ENCODE measurements around the gene ARHGEF28.

DNA sequence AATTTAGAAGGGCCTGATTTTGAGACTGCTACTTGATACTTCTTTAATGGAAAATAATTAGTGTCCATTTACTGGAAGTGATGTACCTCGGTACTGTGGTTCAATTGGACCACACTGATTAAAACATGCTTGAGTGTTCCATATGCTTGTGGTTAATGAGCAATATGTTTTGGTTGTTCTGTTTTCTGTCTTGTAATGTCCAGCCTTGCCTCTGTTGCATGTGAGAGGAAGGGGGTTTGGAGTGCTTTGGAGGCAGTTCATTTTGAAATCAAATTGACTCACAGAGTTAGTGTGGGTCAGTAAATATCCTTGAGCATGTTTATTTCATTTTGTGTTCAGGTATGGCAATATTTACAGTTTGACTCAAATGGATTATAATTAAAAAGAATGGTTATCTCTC is 334.4 kb downstream of the ARHGEF28 start:
- TF ChIP-seq POLR2A (IDR thresholded peaks at IDR 0.05; ENCODE audit: insufficient read depth in 1 of 2, low read depth in 2 of 2, low read length in 2 of 2), result no peak
- no peak for TF ChIP-seq ZNF484 (CRISPR knock-in tag; IDR thresholded peaks at IDR 0.05; ENCODE audit: borderline replicate concordance, low read depth)
- no peak for TF ChIP-seq ZNF432 (CRISPR knock-in tag; IDR thresholded peaks at IDR 0.05; ENCODE audit: borderline replicate concordance)
- no peak for TF ChIP-seq SIN3A (IDR thresholded peaks at IDR 0.05; ENCODE audit: borderline replicate concordance, low read depth, low read length)
- TF ChIP-seq, protein P1, sequence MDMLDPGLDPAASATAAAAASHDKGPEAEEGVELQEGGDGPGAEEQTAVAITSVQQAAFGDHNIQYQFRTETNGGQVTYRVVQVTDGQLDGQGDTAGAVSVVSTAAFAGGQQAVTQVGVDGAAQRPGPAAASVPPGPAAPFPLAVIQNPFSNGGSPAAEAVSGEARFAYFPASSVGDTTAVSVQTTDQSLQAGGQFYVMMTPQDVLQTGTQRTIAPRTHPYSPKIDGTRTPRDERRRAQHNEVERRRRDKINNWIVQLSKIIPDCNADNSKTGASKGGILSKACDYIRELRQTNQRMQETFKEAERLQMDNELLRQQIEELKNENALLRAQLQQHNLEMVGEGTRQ (IDR thresholded peaks at IDR 0.05; ENCODE audit: low read depth, low read length), result no peak
- TF ChIP-seq, protein P1 (CRISPR knock-in tag; IDR thresholded peaks at IDR 0.05; ENCODE audit: borderline replicate concordance), result no peak
- no peak for TF ChIP-seq ONECUT2 (CRISPR knock-in tag; IDR thresholded peaks at IDR 0.05)
- TF ChIP-seq MEIS2 (CRISPR knock-in tag; IDR thresholded peaks at IDR 0.05), result no peak
- no peak for TF ChIP-seq ZNF644 (CRISPR knock-in tag; IDR thresholded peaks at IDR 0.05; ENCODE audit: low read depth)
- no peak for TF ChIP-seq SRF (IDR thresholded peaks at IDR 0.05; ENCODE audit: low read depth, low read length)
- TF ChIP-seq, protein P2, sequence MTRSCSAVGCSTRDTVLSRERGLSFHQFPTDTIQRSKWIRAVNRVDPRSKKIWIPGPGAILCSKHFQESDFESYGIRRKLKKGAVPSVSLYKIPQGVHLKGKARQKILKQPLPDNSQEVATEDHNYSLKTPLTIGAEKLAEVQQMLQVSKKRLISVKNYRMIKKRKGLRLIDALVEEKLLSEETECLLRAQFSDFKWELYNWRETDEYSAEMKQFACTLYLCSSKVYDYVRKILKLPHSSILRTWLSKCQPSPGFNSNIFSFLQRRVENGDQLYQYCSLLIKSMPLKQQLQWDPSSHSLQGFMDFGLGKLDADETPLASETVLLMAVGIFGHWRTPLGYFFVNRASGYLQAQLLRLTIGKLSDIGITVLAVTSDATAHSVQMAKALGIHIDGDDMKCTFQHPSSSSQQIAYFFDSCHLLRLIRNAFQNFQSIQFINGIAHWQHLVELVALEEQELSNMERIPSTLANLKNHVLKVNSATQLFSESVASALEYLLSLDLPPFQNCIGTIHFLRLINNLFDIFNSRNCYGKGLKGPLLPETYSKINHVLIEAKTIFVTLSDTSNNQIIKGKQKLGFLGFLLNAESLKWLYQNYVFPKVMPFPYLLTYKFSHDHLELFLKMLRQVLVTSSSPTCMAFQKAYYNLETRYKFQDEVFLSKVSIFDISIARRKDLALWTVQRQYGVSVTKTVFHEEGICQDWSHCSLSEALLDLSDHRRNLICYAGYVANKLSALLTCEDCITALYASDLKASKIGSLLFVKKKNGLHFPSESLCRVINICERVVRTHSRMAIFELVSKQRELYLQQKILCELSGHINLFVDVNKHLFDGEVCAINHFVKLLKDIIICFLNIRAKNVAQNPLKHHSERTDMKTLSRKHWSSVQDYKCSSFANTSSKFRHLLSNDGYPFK (CRISPR knock-in tag; IDR thresholded peaks at IDR 0.05; ENCODE audit: borderline replicate concordance), result no peak
- no peak for TF ChIP-seq ZNF614 (CRISPR knock-in tag; IDR thresholded peaks at IDR 0.05; ENCODE audit: borderline replicate concordance)
- TF ChIP-seq NFE2L2 (IDR thresholded peaks at IDR 0.05; ENCODE audit: low read length), result no peak
- TF ChIP-seq EZH2 (conservative IDR thresholded peaks at IDR 0.05; ENCODE audit: low read depth, low read length), result no peak
